GM18907 (cell line): ENCODE results near the gene NDUFB8.
A peak's percentile ranks its signal among the peaks of the same experiment; 100 is the strongest.

Experiments
- ATAC-seq: cut with Tn5 transposase; IDR thresholded peaks from one replicate; pipeline ENCODE4 v1.9.1; 2021; ENCODE audit warnings: mild to moderate bottlenecking, moderate library complexity; ENCODE audit not compliant: unreplicated experiment

The NDUFB8 gene

DNA sequence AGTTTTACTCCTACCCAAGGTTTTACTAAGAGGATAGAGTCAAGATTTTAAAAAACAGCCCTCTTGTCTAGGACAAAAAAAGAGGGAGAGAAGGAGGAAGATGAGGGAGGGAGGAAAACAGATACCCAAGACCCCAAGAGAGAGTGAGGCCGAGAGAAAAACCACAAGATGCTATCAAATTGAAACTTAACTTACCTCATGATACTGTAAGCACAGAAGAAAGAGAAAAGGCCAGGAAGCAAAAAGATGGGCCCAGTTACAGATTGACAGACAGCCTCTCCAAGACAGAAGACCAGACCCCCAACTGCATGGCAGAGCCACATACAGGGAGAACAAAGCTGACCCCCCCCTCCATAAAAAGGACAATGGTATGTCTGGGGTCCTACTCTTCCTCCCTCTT, 21.4 kb downstream of the NDUFB8 start:
- ATAC-seq, result no peak

DNA sequence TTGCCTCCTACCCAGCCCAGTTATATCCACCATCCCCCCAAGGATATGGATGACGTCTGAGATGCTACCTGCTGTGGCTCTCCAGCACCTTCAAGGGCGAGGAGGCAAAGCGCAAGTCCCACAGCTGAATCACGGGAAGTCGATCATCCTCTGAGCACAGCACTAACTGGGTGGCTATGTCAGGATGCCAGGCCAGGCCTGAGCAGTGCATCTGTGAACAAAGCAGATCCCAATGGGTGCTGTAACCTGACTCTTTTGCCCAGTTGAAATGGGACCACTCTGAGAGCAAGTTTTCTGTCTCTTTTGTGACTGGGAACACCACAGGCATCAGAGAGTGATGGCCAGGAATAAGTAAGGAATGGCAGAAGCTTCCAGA, 22.3 kb downstream of the NDUFB8 start:
- no peak for ATAC-seq

DNA sequence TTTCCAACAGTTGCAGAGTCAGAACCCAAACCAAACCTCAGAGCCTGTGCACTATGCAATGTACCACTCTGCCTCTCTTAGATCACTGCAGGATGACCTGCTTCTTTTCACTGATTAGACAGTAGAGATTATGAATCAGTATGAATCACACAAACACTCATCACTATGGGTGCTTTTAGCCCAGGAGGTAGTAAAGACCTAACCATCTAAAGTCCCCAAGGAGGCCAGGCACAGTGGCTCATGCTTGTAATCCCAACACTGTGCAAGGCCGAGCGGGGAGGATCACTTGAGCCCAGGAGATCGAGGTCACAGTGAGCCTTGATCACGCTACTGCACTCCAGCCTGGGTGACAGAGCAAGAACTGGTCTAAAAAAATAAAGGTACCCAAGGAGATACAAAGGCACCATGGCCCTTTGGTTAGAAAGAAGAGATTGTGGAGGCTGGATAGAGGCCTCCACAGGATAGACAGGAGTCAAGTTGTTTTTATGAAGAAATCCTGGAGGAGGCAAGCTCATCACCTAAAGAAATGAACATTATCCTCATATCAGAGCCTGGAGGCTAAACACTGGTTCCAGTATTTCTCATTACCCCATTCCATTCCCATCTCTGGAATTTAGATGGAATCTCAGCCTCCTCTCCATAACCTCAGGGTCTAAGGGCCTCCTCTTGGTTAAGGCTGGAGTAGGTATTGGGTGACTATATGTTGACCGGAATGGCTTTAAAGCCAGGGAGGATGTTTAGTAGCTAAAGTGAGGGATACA, 22.9 kb downstream of the NDUFB8 start:
- ATAC-seq, result no peak

DNA sequence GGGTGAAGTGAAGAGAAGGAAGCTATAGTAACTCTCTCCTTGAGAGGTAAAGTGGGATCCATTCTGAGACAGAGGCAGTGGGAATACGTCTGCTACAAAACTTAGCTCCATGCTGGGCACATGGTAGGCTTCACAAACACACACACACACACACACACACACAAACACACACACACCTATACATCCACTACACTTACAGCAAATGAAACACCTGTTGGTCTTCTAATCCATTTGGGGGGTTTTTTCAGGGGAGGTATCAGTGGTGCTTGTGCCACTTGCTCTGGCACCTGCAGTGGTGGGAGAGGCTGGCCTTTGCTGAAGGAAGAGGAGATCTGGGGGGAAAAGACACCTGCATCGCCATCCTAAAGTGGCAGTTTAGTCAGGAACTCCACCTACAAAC, 24.5 kb downstream of the NDUFB8 start:
- no peak for ATAC-seq

DNA sequence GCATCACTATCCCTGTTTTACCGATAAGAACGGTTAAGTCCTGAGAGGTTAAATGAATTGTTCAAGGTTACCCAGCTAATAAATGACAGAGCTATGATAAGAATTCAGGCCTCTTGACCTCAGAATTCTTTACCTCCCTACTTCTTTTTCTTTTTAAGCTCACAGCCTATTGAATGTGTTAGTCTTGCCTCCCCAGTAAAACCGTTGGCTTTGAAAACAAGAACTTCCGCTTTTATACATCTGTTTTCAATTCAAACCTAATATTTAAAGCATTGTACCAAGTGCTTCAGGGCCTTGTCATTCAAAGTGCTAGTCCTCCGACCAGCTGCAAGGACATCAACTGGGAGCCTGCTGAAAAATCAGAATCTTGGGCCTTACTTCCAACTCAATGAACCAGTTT, 25.6 kb downstream of the NDUFB8 start:
- no peak for ATAC-seq

DNA sequence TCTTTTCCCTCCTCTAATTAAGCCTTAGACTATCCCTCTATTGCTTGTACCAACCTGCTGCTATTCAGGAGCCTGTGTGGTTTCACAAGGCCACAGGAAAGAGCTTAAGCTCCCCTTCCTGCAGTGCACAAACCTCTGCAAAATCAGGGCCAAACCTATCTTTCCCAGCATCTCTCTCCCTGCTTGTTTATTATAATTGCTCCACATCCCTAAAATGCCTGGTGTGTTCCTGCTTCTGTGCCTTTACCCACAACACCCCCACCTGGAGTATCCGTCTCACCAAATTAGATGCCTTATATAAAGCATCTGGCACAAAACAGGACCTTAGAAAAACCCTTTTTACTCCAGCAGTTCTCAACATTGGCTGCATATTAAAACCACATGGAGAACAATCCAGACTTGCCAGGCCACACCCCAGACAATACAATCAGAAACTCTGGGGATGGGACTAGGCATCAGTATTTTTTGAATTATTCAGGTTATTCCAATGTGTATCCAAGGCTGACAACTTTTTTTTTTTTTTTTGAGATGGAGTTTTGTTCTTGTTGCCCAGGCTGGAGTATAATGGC, 26.7 kb downstream of the NDUFB8 start:
- ATAC-seq, result no peak

DNA sequence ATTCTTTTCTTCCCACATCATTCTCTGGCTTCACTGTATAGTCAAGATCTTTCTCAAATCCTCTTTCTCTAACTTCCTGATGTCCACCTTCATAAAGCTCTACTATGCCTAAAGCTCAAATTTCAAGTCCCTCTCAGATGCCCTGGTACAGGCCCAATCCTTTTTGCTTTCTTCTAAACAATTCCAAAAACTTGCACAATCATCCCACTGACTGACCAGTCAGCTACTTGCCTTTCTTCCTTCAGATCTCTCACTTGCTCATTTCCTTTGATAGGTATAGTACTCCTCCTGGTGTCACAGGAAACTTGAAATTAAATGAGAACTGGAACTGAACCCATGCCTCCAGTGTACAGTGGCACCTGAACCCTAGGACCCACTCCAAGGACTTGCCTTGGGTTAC, 28.2 kb downstream of the NDUFB8 start:
- no peak for ATAC-seq

DNA sequence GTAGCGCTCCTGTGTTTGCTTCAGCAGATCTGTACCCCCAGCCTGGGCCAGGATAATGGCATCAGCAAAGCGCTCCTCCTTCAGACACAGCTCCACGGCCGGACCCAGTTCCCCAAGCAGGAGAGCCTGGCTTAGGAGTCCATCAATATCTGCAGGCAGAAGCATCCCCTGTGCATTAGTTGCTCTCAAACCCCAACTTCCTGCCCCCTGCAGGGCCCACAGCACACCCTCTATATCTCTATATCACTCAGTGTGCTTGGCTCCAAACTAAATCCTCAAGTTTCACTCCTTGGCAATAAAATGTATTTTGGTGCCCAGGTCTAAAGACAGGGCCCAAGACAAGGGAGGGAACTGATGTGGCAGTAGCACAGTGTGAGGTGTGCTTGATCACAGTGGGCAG, 31.6 kb downstream of the NDUFB8 start:
- no peak for ATAC-seq

DNA sequence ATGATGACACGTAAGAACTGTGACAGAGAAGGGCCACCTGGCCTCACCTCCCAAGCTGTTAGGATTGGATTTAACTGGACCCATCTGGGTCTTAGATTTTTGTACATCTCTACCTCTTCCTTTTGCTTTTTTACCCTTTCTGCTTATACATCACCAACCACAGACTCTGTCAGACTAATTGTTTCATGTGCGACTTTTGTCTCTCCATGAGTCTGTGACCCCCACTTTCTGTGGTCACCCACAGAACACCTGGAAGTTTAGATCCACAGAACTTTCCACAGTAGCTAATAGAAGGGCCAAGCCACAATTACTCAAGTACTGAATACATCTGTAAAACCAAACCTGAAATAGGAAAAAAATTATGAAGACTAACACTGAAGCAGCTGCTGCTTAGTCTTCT, 33.1 kb downstream of the NDUFB8 start:
- ATAC-seq, result no peak

DNA sequence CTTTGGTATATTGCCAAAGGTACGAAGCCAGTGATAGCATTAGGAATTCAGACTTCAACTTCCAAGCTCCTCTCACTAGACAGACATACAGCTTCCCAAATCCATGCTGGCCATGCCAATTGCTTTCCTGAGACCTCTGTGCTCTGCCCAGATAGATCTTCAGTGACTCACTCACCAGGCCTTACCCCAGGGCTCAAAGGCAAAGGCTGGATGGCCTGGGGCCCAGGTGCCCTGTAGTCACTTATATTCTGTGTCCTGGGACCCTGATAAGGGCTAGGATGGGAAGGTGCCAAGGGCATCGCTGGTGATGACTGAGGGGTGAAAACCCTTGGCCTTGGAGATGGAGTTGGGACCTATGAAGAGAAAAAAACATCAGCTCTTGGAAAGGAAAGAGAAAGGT, 39.1 kb downstream of the NDUFB8 start:
- ATAC-seq, result no peak

DNA sequence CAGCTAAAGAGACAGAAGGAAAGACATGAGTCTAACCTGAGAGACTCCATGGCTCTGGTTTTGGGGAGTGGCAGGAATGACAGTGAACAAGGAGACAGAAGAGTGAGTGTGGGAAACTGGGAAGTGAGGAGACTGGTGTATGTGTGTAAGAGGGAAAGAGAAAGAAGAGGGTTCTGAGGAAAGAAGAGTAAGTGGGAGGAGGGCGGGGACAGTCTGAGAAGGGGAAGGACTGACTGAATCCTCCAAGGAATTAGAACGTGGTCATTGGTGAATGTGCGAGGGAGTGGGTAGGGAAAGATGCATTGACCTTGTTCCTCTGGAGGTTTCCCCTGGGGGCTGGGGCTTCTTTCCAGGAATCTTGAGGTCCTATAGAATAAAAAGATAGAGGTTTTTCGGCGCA, 40.3 kb downstream of the NDUFB8 start:
- ATAC-seq, result no peak

DNA sequence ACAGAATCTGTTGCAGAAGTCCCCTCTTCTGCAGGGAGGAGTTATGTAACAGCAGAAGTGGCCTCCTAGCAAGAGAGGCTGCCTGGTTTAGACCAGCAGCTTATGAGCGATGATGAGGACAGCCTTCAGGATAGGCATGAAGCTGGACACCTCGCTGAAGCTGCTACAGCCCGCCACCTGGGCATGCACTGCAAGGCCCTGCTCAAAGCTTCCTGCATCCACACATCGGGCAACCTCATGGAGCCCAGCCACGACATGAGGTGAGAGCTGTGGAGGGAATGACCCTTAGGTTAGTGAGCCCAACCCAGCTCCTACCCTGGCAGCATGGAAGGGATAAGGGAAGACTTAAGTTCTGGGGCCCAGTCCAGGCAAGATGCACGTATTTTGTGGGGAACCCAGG, 42.1 kb downstream of the NDUFB8 start:
- ATAC-seq, result no peak

DNA sequence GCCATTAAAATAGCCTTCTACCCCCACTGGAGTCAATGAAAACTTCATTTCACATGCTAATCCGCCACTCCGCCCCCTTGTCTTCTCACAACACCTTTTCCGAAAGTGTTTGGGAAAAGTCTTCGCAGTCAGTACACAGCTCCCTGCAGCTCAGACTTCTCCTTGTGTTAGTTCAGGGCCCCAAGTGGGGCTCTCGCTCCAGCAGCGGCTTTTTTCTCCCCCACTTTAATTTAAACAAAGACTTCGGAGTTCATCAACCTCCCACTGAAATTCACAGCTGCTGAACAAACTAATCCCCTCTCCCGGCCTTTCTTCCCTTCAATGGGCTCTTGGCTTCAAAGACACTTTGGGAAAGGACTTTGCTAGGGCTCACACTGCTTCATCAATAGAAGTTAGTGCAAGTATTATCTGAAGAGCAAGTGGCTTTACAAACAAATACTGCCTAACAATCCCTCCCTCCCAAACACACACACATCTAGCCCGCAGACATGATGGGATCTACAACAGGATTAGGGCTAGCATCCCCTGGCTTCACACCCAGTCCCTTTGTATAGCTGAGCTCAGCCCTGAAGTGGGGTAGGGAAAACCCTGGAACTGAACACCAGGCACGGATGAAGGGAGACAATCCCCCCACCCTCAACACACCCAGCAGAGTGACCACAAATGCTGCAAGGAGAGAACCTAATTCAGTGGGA, 43.7 kb downstream of the NDUFB8 start:
- ATAC-seq, result no peak

DNA sequence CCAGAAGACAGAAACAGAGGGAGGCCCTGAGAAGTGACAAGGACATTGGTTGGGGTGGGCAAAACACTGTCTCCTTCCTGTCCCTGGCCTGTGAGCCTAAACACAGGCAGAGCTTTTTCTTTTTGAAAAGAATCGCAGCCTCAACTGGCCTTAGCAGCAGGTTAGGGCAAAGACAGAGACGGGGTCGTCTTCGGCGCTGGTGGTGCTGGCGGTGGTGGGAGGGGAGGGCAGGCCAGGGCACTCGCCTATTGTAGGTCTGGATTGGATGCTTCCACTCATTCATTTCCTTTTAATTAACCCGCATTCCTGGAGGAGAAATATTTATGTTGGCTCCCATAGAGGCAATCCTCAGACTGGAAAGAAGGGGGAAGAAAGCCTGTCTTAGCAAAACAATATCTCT, 44.3 kb downstream of the NDUFB8 start:
- no peak for ATAC-seq

DNA sequence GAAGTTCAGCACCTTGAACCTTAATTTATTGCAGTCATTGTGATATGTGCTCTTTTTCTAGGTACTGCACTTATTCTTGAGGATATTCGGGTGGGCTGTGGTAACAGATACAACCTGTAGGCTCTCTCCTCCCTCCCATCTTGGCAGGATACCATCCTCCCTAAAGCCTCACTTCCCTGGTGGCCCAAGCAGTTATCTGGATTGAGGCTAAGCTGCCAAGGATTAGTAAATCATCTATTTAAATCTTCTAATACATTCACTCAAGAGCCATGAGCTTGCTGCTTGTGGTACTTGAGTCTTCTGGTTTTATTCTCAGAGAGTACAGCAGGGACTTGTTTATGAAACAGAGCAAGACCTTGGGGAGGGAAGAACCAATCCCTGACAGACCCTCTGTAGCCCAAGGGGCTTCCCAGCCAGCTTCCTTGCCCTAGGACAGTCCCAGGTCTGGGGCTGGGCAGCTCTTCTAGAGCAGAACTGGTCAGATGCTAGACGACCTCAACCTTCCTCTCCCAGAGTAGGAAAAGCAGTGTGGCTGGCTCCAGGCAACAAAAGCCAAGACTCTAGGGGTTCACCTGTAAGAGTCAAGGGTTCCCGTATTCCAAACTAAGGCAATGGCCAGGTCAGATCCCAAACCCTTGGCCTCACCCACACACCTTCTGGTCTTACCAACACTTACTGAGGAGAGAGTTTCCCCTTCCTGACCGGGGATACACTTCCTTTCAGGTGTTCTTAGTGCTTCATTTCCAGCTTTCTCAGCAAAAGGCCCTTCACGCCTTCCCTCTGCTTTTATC, 45.6 kb downstream of the NDUFB8 start:
- ATAC-seq, result no peak

DNA sequence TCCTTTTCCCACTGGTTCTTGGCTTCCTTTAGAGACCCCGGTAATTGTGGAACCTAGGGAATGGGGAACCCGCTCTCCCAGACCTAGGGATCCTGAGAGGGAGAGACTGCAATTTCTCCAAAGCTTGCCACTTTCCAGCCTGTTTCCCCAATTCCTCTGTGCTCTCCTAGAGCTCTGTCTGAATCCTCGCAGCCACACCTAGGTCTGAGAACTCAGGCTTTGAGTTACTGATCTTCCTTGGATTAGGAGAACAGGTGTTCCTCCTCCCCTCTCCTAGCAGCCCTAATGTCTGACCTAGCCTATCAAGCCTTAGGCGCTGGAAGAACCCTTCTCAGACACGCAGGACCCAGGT, 46.9 kb downstream of the NDUFB8 start:
- ATAC-seq, result no peak

DNA sequence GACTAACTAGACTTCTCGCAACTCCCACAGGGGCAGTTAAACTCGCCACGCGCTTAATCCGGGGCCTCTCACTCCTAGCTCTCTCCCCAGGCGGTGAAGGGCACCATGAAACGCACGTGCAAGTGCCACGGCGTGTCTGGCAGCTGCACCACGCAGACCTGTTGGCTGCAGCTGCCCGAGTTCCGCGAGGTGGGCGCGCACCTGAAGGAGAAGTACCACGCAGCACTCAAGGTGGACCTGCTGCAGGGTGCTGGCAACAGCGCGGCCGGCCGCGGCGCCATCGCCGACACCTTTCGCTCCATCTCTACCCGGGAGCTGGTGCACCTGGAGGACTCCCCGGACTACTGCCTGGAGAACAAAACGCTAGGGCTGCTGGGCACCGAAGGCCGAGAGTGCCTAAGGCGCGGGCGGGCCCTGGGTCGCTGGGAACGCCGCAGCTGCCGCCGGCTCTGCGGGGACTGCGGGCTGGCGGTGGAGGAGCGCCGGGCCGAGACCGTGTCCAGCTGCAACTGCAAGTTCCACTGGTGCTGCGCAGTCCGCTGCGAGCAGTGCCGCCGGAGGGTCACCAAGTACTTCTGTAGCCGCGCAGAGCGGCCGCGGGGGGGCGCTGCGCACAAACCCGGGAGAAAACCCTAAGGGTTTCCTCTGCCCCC, 47.4 kb downstream of the NDUFB8 start:
- ATAC-seq, result peak; percentile 52

DNA sequence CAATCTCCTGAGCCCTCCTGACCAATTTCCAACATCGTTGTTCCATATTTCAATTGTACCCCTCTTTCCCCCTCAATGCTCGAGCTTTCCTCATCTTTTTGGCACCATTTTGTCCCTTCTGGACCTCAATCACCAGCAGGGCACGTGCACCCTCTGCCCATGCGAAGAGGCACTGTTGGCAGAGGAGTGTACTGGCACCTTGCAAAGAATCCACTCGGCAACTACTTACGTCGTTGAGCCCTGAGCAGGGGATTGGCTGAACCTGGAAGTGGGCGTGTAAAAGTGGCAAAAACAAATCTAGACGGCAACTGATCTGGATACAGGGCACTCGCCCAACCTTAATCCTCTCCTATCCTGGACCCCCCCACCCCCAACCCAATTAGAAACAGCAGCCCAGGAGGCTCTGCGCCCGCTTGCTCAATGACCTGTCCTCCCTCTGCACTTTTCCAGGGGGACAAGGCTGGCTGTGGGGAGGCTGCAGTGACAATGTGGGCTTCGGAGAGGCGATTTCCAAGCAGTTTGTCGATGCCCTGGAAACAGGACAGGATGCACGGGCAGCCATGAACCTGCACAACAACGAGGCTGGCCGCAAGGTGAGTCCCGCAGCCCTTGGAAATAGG, 48.1 kb downstream of the NDUFB8 start:
- peak; percentile 97 for ATAC-seq

DNA sequence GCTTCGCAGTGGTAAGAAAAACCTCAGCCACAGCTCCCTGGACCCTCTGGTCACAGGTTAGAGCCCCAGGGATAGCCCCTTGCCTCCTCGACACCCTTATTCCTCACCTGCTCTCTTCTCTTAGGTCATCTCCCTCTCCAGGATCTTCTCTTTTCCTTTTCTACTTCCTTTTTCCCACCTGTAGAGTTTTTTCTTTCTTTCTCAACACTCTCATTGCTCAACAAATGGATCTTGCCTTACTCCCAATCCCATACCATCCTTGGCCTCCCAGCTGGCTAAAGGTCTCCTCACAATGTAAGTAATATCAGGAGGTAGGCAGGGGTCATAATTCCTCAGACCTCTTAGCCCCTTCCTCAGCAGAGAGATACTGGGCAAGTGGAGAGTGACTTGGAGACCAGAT, 49.7 kb downstream of the NDUFB8 start:
- ATAC-seq, result no peak

DNA sequence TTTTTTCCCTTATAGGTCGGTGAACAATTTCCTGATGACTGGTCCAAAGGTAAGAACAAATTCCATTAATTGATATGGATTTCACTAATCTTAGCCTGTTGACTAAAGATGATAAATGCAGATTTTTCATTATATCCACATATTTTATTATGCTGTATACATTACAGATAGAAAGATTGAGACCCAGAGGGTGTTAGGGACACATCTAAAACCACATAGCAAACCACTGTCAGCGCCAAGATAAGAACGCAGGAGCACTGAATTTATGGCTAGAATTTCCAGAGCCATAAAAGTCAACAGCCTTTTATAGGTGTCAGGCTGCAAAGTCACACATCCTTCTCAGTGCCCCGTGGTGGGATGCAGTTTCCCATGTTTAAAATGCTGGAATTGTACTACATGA, 50.6 kb downstream of the NDUFB8 start:
- no peak for ATAC-seq

DNA sequence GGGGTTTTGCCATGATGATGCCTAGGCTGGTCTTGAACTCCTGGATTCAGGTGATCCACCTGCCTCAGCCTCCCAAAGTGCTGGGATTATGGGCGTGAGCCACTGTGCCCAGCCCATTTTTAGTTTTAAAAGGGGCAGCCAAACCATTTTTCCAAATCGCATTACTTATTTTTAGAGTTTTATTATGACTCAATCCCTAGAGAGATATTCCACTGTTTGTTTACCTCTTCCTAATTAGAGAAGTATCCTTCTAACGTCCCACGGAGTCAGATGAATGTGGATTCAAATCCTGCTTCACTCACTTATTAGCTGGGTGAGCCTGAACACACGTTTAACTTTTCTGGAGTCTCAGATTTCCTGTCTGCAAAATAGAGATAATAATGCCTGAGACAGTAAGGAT, 51.7 kb downstream of the NDUFB8 start:
- no peak for ATAC-seq
